ENCODE data around the gene GLG1.
A peak's percentile ranks its signal among the peaks of the same experiment; 100 is the strongest.

The GLG1 gene

GRCh38 chr16:74611721-74612120 lies 4.8 kb upstream of the GLG1 start:
- no peak overlapping the region for H3K27ac ChIP-seq
- DNase-seq (ENCODE audit: low read depth, low spot score) = no peak

GRCh38 chr16:74608944-74609343 lies 2.0 kb upstream of the GLG1 start:
- H3K27ac ChIP-seq = no peak overlapping the region
- DNase-seq (ENCODE audit: low read depth, low spot score) = no peak

- no peak overlapping the region for H3K27ac ChIP-seq
- DNase-seq (ENCODE audit: low read depth, low spot score) = no peak
Measured at GRCh38 chr16:74608381-74608780, 1.5 kb upstream of the GLG1 start.

GRCh38 chr16:74607962-74608356 lies 1.0 kb upstream of the GLG1 start:
- no peak overlapping the region for H3K27ac ChIP-seq
- no peak for DNase-seq (ENCODE audit: low read depth, low spot score)

GRCh38 chr16:74607310-74607961 lies 522 bp upstream of the GLG1 start:
- DNase-seq (ENCODE audit: low read depth, low spot score) = no peak
- peak overlapping the region; percentile 82 for H3K27ac ChIP-seq

GRCh38 chr16:74605746-74606520 lies 981 bp downstream of the GLG1 start:
- peak overlapping the region; percentile 82 for H3K27ac ChIP-seq
- no peak for DNase-seq (ENCODE audit: low read depth, low spot score)

GRCh38 chr16:74605332-74605731 lies 1.6 kb downstream of the GLG1 start:
- no peak for DNase-seq (ENCODE audit: low read depth, low spot score)
- H3K27ac ChIP-seq = peak overlapping the region; percentile 82

- peak overlapping the region; percentile 22 for H3K27ac ChIP-seq
- DNase-seq (ENCODE audit: low read depth, low spot score) = no peak
Measured at GRCh38 chr16:74603848-74604247, 3.1 kb downstream of the GLG1 start.

- H3K27ac ChIP-seq = peak overlapping the region; percentile 65
- DNase-seq (ENCODE audit: low read depth, low spot score) = no peak
Measured at GRCh38 chr16:74601126-74601871, 5.6 kb downstream of the GLG1 start.

GRCh38 chr16:74596586-74596985 lies 10.3 kb downstream of the GLG1 start:
- no peak for DNase-seq (ENCODE audit: low read depth, low spot score)
- no peak overlapping the region for H3K27ac ChIP-seq

GRCh38 chr16:74592847-74593246 lies 14.1 kb downstream of the GLG1 start:
- DNase-seq (ENCODE audit: low read depth, low spot score) = no peak
- H3K27ac ChIP-seq = no peak overlapping the region

- no peak overlapping the region for H3K27ac ChIP-seq
- DNase-seq (ENCODE audit: low read depth, low spot score) = no peak
Measured at GRCh38 chr16:74591876-74592650, 14.9 kb downstream of the GLG1 start.

- DNase-seq (ENCODE audit: low read depth, low spot score) = no peak
- no peak overlapping the region for H3K27ac ChIP-seq
Measured at GRCh38 chr16:74586948-74587347, 20.0 kb downstream of the GLG1 start.

GRCh38 chr16:74585846-74586443 lies 21.0 kb downstream of the GLG1 start:
- DNase-seq (ENCODE audit: low read depth, low spot score) = no peak
- no peak overlapping the region for H3K27ac ChIP-seq

- no peak overlapping the region for H3K27ac ChIP-seq
- DNase-seq (ENCODE audit: low read depth, low spot score) = no peak
Measured at GRCh38 chr16:74583926-74584666, 22.8 kb downstream of the GLG1 start.

GRCh38 chr16:74582970-74583369 lies 23.9 kb downstream of the GLG1 start:
- H3K27ac ChIP-seq = no peak overlapping the region
- no peak for DNase-seq (ENCODE audit: low read depth, low spot score)

GRCh38 chr16:74580833-74581232 lies 26.1 kb downstream of the GLG1 start:
- H3K27ac ChIP-seq = no peak overlapping the region

GRCh38 chr16:74578838-74579237 lies 28.1 kb downstream of the GLG1 start:
- DNase-seq (ENCODE audit: low read depth, low spot score) = no peak
- H3K27ac ChIP-seq = peak overlapping the region; percentile 76

More at GRCh38 chr16:74580833-74581232, 26.1 kb downstream of the GLG1 start:
- no peak for DNase-seq (ENCODE audit: low read depth, low spot score)

- H3K27ac ChIP-seq = peak overlapping the region; percentile 76
- no peak for DNase-seq (ENCODE audit: low read depth, low spot score)
Measured at GRCh38 chr16:74578433-74578832, 28.5 kb downstream of the GLG1 start.

Measured in epithelial cell of prostate (primary cell).